HG02943 (cell line): Measurements from ENCODE around the gene INPP5A.

ENCODE experiments used
- ATAC-seq: cut with Tn5 transposase; IDR thresholded peaks from one replicate; pipeline ENCODE4 v1.9.1; 2021; ENCODE audit warnings: mild to moderate bottlenecking, low read depth, moderate library complexity; ENCODE audit not compliant: unreplicated experiment

The INPP5A gene

DNA sequence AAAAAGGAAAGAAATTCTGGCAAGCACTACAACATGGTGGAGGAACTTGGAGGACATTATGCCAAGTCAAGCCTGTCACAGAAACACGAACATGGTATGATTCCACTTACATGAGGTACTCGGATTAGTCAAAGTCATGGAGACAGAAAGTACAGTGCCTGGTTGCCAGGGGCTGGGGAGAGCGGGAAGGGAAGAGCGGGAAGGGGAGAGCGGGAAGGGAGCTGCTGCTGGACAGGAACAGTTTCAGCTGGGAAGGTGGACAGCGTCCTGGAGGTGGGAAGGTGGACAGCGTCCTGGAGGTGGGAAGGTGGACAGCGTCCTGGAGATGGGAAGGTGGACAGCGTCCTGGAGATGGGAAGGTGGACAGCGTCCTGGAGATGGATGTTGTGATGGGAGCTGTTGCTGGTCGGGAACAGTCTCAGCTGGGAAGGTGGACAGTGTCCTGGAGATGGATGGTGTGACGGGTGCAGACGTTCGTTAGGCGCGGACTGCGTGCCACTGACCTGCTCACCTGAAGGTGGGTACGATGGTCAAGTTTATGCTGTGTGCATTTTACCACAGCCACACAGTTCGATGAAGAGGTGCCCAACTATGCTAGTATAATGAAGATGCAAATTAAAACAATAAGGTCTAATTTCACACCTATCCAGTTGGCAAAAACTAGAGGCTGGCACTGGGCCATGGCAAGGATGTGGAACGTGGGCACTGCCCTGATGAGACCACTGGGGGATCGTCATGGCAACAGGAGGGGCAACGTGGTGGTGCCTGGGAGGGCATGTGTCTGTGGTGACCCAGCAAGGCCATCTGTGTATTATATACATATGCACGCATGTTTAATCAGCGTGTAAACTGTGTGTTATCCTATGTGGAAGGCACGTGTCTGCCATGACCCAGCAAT lies 144.5 kb downstream of the INPP5A start:
- ATAC-seq: no peak

DNA sequence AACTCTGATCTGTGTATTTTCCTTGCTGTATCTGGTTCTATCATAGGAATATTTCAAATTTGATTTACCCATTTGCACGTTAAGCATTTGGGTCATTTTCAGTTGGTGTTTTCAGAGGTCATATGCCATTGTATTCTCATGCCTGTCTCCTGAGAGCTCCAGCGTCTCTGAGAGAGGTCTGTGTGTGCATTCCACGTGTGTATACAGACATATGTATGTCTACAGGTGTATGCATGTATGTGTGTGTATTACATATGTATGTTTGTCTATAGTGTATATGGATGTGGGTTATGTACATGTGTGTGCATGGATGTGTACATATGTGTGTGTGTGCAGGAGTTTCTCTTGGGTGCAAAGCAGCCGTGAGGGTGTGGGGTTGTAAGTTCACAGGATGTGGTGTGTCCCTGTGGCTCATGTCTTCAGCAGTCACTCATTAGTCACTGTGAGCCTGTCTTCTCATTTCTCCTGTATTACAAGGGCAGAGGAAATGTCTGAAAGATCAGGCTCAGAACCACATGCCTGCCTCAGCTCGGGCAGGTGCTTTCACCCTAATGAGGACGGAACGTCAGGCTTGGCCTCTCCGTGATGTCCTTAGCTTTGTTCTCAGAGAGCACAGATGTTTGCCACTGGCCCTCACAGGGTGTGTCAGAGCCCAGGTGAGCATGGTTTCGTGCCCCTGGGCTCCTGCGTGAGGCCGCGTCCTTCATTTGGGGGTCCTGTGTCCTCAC lies 146.7 kb downstream of the INPP5A start:
- peak; percentile 69 for ATAC-seq

DNA sequence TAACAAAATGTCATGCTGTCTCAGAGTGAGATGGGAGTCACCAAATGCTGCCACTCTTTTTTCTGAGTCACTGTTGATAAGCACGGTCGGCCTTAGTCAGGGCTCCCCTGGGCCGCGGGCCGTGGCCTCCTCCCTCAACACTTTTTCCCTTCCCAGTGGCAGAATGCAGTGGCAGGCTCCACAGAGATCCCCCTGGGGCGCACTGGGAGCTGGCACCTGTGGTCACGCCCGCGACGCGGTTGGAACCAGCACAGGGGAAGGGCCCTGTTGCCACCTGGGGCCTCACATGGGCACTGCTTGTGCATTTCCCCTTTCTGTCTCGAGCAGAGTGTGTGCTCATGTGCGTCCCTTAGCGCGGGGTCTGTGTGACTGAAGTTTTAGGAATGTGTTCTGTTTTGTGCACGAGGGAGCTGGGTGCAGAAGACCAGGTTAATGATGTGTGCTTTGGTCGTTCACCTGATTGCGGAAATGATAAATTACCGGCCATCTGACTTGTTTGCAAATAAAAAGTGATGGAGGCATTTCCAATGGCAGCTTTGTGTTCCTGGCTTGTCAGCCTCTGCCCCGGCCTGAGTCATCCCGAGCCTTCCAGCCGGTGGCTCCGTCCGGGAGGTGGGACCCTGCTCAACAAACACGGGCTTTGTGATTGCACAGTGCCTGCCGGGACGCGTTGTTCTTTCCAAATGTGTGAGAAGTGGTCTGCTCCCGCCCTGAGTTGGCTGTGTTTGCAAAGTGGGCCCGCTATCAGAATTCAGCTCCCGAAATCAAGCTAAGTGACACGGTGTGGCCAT lies 147.7 kb downstream of the INPP5A start:
- no peak for ATAC-seq

DNA sequence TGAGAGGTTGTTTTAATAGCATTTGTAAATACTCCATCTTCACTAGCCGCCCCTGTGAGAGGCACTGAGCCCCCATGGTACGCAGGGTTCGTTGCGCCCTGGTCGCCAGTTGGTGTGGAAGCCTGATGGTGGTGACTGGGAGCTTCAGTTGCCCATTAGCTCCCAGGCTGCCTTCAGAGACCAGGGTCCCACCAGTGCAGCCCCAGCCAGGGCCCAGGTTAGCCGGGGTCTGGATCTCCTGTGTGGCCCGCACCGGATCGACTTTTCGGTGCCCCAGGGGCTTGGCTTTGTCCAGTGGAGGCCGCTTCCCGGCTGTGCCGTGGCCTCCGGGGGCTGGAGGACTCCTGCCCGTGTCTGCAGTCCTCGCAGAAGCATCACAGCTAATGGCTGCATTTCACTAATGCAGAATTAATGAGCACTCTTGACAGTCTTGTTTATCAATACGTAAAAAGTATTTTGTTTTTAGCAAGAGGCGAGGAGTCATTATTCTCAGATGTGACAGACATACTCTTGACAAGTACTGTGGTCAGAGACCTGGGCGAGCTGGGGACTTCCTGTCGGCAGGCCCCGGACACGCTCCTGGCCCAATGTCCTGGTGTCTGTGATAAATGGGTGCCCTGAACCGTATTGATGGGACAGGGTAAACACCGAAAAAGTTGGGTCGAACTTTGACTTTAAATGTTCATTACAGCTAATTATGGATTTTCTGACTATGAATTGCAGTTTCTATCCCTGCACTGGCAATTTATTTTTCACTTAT lies 148.5 kb downstream of the INPP5A start:
- ATAC-seq: no peak

DNA sequence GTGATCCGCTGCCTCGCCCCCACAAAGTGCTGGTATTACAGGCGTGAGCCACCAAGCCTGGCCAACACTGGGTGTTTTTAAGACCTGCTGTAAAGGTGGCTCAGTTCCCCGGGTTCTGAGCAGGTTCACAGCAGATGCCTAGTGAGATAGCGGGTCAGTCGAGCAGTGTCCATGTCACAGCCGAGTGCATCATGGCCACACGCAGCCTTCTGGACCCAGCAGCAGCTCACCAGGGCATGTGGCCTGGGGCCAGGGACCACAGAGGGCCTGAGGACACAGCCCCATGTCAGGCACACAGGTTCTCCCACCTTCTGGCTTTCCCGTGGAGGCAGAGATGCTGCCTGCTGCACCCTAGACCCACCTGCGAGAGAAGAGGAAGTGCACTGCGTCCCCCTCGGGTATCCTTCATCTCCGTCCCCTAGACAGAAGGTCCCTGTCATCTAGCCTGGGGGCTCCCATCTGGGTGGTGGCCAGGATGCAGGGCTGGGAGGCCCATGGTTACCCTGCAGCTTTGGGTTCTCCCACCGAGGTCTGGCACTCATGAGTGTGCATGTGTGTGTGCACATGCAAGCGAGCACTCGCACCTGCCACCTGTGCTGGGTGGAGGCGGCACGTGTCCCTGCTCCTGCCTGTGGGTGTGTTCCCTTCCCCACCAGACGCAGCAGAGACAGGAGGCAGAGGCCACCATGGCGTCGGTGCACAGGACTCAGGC lies 149.8 kb downstream of the INPP5A start:
- ATAC-seq: no peak

DNA sequence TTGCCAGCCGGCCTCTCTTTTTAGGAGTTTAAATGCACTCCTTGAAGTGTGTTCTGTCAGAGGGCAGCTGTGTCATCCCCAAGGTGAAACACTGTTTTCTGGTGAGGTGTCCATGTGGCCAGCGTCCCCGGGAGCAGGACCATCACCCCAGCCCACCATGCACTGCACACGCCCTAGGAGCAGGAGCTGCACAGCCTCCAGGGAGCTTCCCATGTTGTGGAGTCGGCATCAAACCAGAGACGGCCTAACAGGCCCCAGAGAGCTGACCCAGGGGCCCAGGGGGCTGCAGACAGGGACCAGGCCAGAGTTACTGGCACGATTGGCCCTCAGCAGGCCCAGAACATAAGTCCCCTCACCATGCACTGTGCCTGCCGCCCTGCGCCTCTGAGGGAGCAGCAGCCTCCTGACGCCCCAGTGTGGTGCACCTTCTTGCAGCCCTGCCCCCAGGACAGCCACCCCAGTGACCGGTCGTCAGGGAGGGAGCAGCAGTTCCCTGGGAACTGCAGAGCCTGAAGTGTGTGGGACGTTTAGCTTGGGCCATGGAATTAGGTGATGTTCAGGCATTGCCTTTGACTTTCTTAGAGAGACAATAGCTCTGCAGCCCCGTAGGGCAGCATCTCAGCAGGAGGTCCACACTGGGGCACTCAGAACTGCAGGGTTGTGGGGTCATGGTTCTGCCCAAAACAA lies 150.4 kb downstream of the INPP5A start:
- no peak for ATAC-seq

DNA sequence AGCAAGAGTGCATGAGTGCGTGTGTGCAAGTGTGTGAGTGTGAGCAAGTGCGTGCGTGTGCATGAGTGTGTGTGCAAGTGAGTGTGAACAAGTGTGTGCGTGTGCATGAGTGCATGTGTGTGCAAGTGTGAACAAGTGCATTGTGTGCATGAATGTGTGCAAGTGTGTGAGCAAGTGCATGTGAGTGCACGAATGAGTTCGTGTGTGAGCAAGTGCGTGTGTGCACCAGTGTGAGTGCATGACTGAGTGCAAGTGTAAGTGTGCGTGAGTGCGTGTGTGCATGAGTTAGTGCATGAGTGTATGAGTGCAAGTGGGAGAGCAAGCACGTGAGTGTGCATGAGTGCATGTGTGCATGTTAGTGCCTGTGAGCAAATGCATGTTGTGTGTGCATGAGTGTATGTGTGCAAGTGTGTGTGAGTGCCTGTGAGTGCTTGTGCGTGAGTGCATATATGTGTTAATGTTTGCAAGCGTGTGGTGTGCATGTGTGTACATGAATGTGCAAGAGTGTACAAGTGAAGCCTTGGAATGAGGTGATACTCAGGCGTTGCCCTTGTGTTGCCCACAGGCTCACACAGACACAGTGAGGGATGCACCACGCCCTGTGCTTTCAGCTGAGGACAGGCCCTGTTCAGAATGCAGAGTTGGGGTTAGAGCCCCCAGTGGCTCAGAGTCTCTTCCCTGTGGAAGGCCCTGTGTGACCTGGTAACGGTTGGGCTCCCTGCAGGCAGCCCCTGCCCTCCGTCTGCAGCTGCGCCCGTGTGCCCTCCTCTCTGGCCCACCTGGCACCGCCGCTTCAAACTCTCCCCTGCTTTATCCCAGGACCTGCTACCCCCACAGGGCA lies 151.2 kb downstream of the INPP5A start:
- no peak for ATAC-seq

DNA sequence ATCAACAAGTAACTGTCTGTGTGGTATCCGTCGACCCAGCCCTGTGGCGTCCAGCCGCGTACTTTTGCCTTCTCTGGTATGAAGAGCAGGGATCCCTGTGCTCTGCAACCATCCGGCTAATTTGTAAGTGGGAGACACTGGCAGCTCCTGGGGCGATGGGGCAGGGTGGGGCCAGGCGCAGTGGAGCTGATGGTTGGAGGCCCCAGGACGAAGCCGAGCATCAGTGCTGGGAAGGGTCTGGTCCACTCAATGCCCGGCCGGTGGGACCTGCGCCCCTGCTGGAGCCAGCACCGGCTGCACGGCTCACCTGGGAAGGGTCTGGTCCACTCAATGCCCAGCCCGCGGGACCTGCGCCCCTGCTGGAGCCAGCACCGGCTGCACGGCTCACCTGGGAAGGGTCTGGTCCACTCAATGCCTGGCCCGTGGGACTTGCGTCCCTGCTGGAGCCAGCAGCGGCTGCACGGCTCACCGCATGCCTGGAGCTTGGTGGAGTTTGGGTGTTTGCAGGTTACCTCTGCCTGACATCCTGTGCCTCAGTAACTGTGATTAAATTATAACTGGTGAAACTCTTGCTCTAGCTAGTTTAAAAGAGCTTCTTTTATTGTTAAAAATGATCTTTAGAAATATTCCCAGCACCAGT lies 152.3 kb downstream of the INPP5A start:
- ATAC-seq: no peak

DNA sequence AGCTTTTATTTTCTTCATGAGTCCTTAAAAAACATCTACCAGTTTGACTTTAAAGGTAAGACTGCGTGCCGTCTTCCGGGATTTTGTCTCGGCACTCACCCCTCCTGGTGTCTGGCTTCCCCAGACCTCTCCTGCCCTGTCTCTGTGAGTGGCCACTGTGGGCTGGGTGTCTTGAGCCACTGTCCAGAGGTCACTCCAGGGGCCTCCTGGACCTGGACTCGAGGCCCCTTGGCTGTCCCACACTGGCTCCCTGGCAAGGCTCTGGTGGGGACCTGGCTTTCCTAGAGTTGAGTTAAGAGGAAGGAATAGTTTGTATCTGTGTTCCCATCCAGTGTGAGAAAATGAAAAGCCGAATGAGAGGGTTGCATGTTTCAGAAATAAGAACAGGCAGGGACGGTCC lies 152.8 kb downstream of the INPP5A start:
- ATAC-seq: no peak

DNA sequence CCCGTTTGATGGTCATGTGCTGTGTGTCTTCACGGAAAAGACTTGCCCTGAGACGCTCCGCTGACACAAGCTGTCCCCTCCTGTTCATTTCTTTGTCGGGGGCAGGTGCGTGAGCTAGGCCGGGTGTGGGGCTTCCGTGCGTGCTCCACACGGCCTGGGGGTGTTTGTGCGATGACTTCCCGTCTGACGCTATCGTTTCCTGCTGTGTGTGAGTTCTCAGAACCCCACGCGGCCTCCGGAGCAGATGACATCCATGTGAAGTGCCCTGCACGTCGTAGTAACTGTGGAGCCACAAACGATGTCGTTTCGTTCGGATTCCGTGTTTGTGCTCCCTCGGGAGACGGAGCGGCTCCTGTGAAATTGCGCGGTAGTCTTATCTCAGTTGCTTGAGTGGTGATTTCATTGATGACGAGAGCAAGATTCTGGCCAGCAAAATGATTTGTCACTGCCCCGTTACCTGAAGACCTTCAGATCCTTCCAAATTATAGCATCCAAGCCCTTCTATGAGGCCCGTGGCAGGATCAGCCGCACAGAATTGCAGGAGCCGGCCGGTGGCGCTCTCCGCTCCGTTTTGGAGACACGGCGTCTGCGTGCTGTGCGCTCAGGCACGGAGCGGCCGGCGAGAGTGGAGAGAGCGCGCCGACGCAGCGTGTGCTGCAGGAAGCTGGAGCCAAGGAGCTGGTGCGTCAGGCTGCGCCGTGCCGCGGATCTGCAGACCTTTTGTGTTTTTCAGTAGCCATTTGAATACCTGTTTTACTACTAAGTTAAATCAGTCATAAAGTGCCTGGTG lies 153.4 kb downstream of the INPP5A start:
- no peak for ATAC-seq

DNA sequence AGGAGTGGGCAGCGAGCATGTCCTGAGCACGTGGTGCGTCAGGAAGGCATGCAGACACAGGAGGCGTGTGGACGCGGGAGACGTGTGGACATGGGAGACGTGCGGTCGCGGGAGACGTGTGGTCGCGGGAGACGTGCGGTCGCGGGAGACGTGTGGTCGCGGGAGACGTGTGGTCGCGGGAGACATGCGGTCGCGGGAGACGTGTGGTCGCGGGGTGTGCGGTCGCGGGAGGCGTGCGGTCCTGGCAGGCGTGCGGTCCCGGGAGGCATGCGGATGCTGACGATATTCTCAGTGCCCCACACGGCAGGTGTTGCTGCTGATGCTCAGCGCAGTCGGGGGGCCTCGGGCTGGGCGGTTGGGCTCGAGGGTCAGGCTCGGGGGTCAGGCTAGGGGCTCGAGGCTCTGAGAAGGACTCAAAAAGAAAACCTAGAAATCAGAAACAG lies 154.1 kb downstream of the INPP5A start:
- ATAC-seq: no peak

DNA sequence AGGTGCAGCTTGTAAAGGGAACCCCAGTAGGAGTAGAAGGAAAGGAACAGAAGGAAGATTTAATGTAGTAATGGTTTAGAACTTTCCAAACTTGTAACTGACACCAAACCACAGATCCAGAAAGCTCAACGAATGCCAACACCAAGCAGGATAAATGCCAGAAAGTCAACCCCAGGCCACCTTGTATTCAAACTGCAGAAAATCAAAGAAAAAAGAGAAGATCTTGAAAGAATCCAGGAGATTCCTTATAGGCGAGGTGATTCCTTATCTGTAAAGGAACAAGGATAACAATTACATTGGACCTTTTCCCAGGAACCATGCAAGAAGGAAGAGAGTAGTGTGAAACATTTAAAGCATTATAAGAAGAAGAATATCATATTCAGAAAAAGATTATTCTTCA lies 154.7 kb downstream of the INPP5A start:
- no peak for ATAC-seq

DNA sequence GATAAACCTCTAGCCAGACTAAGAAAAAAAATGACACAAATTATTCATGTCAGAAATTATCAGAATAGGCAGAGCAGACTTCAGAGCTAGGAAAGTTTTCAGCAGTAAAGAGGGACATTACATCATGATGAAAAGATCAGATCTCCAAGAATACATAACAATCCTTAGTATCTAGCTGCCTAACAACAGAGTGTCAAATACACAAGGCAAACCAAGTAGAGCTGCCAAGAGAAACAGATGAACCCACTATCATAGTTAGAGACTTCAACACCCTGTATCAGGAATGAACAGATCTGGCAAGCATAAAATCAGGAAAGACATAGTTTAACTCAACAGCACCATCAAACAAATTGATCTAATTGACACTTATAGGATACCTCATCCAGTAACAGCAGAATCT lies 156.1 kb downstream of the INPP5A start:
- no peak for ATAC-seq

DNA sequence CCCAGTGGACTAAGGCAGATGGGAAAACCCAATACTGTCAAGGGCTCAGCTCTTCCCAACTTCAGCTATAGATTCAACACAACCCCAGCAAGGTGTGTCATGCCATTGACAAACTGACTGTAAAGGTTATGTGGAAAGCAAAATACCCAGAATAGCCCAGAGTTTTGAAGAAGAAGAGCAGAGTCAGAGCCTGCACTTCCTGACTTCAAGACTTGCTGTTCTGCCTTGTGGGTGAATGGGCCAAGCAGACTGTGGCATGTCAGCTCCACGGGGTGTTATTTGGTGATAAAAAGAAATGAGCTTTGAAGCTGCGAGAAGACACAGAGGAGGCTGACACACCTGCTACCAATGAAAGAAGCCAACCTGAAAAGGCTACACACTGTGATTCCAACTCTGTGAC lies 158.6 kb downstream of the INPP5A start:
- ATAC-seq: no peak

DNA sequence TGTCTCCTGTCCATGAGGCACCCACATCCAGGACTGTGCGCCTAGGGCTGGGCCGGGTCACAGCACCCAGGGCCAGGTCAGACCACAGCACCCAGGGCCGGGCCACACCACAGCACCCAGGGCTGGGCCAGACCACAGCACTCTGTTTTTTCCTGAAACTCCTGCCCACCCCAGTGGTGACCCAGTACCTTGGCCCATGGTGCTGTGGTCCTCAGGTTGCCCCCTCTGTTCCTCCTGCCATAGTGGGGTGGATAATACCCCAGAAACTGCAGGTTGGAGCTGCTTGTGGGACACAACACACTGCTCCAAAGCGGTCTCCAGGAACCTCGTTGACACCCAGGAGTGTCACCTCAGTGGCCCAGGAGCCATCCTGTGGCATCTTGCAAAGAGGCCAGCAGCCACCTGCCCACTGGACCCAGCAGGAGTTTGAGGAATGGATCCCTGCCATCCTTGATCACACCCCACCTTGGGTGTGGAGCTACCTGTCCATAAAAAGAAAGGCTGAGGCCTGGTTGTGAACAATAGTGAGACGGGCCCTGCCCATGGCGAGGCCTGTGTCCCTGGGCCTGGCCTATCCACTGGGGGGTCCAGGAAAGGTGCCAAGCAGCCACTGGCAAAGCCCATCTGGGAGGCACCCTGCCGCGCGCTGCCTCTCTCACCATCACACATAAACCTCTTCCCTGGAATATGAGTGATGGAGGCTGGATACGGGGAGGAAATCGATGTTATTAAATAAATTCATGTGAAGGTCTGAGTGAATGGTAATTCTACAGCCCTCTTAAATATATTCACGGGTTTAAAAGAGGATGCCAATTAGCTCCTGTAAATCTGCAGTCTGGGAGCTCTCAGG lies 159.4 kb downstream of the INPP5A start:
- ATAC-seq: no peak

DNA sequence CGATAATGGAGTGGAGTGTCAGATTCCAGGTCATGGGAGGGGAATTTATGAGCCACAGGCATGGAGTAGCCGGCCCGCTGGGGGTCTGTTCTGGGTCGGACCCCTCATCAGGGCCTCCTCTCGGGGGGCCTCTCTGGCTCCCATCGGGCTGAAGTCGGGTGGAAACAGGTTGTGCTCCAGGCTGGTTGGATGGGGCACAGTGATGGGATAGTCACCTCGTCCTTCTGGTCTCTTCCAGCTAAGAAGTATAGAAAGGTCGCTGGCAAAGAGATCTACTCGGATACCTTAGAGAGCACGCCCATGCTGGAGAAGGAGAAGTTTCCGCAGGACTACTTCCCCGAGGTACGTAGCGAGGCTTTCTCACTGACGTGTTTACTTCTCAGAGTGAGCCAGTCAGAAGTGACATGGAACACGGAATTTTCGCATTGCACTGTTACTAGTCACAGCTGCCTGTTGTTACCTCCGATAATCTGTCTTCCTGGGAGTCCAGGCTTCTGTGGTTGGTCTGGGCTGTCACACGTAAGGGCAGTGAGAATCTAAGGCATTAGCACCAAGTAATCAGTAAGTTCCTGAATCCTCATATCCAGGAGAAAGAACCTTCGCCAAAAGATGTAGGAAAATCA lies 160.1 kb downstream of the INPP5A start:
- no peak for ATAC-seq
